ENCODE results near the gene TTC9.

DNA sequence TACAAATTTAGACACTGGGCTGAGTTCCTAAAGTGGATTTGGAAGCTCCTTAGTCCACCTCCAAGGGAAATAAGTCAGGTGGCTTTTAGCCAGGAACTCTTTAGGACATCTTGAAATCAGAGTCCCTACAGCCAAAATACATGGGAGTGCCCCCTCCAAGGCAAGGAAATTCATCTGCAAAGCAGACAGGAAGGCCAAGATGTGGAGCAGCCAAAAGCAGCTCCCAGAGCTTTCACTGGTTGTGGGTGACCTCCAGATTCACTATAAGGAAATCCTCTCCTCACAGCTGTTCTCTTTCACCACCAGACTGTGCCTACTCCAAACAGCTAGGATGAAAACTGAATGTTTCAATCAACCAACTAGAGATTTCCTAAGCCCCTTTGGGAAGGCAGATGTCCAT, 6.6 kb downstream of the TTC9 start:
- TF ChIP-seq POLR2A (IDR thresholded peaks at IDR 0.05) = no peak
- TF ChIP-seq, protein P1, sequence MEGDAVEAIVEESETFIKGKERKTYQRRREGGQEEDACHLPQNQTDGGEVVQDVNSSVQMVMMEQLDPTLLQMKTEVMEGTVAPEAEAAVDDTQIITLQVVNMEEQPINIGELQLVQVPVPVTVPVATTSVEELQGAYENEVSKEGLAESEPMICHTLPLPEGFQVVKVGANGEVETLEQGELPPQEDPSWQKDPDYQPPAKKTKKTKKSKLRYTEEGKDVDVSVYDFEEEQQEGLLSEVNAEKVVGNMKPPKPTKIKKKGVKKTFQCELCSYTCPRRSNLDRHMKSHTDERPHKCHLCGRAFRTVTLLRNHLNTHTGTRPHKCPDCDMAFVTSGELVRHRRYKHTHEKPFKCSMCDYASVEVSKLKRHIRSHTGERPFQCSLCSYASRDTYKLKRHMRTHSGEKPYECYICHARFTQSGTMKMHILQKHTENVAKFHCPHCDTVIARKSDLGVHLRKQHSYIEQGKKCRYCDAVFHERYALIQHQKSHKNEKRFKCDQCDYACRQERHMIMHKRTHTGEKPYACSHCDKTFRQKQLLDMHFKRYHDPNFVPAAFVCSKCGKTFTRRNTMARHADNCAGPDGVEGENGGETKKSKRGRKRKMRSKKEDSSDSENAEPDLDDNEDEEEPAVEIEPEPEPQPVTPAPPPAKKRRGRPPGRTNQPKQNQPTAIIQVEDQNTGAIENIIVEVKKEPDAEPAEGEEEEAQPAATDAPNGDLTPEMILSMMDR (IDR thresholded peaks at IDR 0.05) = no peak

All from testis (tissue), 2 donors.